ENCODE results near the gene UBE2D2.

DNA sequence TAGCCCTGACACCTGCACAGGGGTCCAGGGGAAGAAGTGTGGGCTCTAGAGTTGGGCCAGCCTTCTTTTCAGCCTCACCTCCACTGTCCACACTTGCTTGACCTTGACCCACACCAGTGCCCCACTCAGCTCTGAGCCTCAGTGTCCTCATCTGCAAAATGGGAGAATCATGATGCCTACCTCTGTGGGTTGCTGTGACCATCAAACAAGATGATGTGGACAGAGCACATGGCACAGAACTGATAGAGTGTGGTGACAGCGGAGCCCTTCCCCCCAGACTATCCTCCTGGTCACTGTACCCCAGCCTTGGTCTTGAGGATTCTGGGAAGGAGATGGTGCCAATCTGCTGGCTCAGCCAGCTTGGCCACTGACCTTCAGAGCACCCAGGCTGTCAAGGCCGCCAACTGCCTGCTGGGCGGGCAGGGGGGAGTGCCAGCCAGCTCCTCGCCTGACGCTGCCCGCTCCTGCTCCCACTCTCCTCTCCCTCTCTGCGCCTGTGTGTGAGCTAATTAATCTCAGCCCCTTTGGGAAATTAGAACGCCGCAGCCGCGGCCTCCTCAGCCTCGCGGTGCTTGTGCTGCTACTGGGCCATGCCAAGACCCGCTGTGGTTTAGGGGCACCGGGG lies 103.7 kb downstream of the UBE2D2 start:
- TF ChIP-seq, protein P1, sequence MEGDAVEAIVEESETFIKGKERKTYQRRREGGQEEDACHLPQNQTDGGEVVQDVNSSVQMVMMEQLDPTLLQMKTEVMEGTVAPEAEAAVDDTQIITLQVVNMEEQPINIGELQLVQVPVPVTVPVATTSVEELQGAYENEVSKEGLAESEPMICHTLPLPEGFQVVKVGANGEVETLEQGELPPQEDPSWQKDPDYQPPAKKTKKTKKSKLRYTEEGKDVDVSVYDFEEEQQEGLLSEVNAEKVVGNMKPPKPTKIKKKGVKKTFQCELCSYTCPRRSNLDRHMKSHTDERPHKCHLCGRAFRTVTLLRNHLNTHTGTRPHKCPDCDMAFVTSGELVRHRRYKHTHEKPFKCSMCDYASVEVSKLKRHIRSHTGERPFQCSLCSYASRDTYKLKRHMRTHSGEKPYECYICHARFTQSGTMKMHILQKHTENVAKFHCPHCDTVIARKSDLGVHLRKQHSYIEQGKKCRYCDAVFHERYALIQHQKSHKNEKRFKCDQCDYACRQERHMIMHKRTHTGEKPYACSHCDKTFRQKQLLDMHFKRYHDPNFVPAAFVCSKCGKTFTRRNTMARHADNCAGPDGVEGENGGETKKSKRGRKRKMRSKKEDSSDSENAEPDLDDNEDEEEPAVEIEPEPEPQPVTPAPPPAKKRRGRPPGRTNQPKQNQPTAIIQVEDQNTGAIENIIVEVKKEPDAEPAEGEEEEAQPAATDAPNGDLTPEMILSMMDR (IDR thresholded peaks at IDR 0.05), result no peak
- TF ChIP-seq, protein P2, sequence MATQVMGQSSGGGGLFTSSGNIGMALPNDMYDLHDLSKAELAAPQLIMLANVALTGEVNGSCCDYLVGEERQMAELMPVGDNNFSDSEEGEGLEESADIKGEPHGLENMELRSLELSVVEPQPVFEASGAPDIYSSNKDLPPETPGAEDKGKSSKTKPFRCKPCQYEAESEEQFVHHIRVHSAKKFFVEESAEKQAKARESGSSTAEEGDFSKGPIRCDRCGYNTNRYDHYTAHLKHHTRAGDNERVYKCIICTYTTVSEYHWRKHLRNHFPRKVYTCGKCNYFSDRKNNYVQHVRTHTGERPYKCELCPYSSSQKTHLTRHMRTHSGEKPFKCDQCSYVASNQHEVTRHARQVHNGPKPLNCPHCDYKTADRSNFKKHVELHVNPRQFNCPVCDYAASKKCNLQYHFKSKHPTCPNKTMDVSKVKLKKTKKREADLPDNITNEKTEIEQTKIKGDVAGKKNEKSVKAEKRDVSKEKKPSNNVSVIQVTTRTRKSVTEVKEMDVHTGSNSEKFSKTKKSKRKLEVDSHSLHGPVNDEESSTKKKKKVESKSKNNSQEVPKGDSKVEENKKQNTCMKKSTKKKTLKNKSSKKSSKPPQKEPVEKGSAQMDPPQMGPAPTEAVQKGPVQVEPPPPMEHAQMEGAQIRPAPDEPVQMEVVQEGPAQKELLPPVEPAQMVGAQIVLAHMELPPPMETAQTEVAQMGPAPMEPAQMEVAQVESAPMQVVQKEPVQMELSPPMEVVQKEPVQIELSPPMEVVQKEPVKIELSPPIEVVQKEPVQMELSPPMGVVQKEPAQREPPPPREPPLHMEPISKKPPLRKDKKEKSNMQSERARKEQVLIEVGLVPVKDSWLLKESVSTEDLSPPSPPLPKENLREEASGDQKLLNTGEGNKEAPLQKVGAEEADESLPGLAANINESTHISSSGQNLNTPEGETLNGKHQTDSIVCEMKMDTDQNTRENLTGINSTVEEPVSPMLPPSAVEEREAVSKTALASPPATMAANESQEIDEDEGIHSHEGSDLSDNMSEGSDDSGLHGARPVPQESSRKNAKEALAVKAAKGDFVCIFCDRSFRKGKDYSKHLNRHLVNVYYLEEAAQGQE (IDR thresholded peaks at IDR 0.05), result no peak
- TF ChIP-seq POLR2AphosphoS2 (conservative IDR thresholded peaks at IDR 0.05; ENCODE audit: low read length), result no peak
- no peak for TF ChIP-seq CEBPB (IDR thresholded peaks at IDR 0.05)
- TF ChIP-seq JUNB (IDR thresholded peaks at IDR 0.05), result no peak
- TF ChIP-seq, protein P3, sequence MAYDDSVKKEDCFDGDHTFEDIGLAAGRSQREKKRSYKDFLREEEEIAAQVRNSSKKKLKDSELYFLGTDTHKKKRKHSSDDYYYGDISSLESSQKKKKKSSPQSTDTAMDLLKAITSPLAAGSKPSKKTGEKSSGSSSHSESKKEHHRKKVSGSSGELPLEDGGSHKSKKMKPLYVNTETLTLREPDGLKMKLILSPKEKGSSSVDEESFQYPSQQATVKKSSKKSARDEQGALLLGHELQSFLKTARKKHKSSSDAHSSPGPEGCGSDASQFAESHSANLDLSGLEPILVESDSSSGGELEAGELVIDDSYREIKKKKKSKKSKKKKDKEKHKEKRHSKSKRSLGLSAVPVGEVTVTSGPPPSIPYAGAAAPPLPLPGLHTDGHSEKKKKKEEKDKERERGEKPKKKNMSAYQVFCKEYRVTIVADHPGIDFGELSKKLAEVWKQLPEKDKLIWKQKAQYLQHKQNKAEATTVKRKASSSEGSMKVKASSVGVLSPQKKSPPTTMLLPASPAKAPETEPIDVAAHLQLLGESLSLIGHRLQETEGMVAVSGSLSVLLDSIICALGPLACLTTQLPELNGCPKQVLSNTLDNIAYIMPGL (CRISPR knock-in tag; IDR thresholded peaks at IDR 0.05; ENCODE audit: borderline replicate concordance), result no peak
- no peak for TF ChIP-seq RFX5 (IDR thresholded peaks at IDR 0.05)
- no peak for TF ChIP-seq MAFK (IDR thresholded peaks at IDR 0.05; ENCODE audit: partially characterized antibody)
- TF ChIP-seq POLR2A (IDR thresholded peaks at IDR 0.05; ENCODE audit: low read length), result no peak
